H1 (cell line): ENCODE measurements around the gene ARHGEF39. TPM values are rescaled to one million over a fixed set of nuclear protein-coding genes. Genes with fewer than 3 reads are reported as not detected.

Source experiments
- CTCF ChIA-PET: fragments of 300-600 bp; sonication (Branson Sonifier 250); formaldehyde crosslinking; loops from one replicate; lab custom pipeline; 2021; ENCODE audit not compliant: partially characterized antibody; lab: Charles Lee
- POLR2A ChIA-PET: fragments of 300-600 bp; sonication (Branson Sonifier 250); formaldehyde crosslinking; loops from one replicate; lab custom pipeline; 2021; ENCODE audit warnings: inconsistent platforms; ENCODE audit not compliant: partially characterized antibody; lab: Charles Lee
- DNase-seq, 2 experiments: peaks; one replicate each; pipeline versions ENCODE4 v3.0.0 to v3.0.0-alpha.2; 2010 to 2022; ENCODE audit warnings: low spot score in 2 of 2, low read depth in 1 of 2, mixed read lengths in 1 of 2
- FAIRE-seq: peaks from 2 replicates; lab custom pipeline; 2011; peaks lifted over from hg19 to GRCh38; lab: Jason Lieb, UNC
- H2AFZ ChIP-seq: 2 replicates; pipeline ENCODE4 v1.8.1; 2012; ENCODE audit warnings: low read length, inconsistent platforms
- H2AK5ac ChIP-seq: 2 replicates; pipeline ENCODE4 v1.6.1; 2013; ENCODE audit warnings: low read depth, low read length
- H2BK120ac ChIP-seq: replicated peaks from 2 replicates; pipeline ENCODE3; 2013; ENCODE audit warnings: low read depth, low read length, inconsistent platforms
- H2BK12ac ChIP-seq: 2 replicates; pipeline ENCODE4 v1.6.1; 2013; ENCODE audit warnings: low read depth, low read length
- H2BK15ac ChIP-seq: 2 replicates; pipeline ENCODE4 v1.6.1; 2013; ENCODE audit warnings: low read length
- H2BK20ac ChIP-seq: 2 replicates; pipeline ENCODE4 v1.6.1; 2013; ENCODE audit warnings: low read length
- H2BK5ac ChIP-seq: 2 replicates; pipeline ENCODE4 v1.6.1; 2013; ENCODE audit warnings: low read depth, low read length
- H3K14ac ChIP-seq: 2 replicates; pipeline ENCODE4 v1.6.1; 2013; ENCODE audit warnings: inconsistent platforms; ENCODE audit not compliant: insufficient read length
- H3K18ac ChIP-seq: 2 replicates; pipeline ENCODE4 v1.6.1; 2013; ENCODE audit warnings: low read length; ENCODE audit errors: extremely low read depth
- H3K23ac ChIP-seq: 2 replicates; pipeline ENCODE4 v1.6.1; 2013; ENCODE audit warnings: inconsistent platforms; ENCODE audit not compliant: insufficient read length
- H3K23me2 ChIP-seq: 2 replicates; pipeline ENCODE4 v1.6.1; 2013; ENCODE audit warnings: low read depth, low read length
- H3K27ac ChIP-seq: 2 replicates; pipeline ENCODE4 v1.6.1; 2011; ENCODE audit warnings: low read depth, low read length, inconsistent platforms
- H3K27me3 ChIP-seq, 4 experiments: replicated peaks in 1 of 4; 1 replicate in 1 of 4; 2 replicates in 3 of 4; pipeline versions ENCODE4 v1.6.1 to v1.8.1; 2011 to 2013; ENCODE audit warnings: low read length in 3 of 4, mild to moderate bottlenecking in 3 of 4, inconsistent platforms in 2 of 4, mixed read lengths in 2 of 4, moderate library complexity in 1 of 4; ENCODE audit not compliant: control insufficient read depth in 3 of 4, insufficient read depth in 3 of 4; ENCODE audit errors: extremely low read depth in 1 of 4
- H3K36me3 ChIP-seq, 4 experiments: 2 replicates each; pipeline versions ENCODE4 v1.6.1 to v1.8.1; 2011 to 2013; ENCODE audit warnings: mild to moderate bottlenecking in 4 of 4, low read length in 3 of 4, moderate library complexity in 2 of 4, control low read depth in 1 of 4, inconsistent platforms in 1 of 4; ENCODE audit not compliant: insufficient read depth in 4 of 4, control insufficient read depth in 2 of 4
- H3K4ac ChIP-seq: replicated peaks from 2 replicates; pipeline ENCODE3; 2013; ENCODE audit warnings: low read length, low read depth, mixed read lengths, inconsistent platforms; ENCODE audit not compliant: insufficient read length
- H3K4me1 ChIP-seq, 4 experiments: replicated peaks in 1 of 4; 1 replicate in 1 of 4; 2 replicates in 3 of 4; pipeline versions ENCODE4 v1.6.1 to v1.8.1; 2011 to 2013; ENCODE audit warnings: low read length in 3 of 4, inconsistent platforms in 2 of 4, mixed read lengths in 1 of 4; ENCODE audit not compliant: insufficient read depth in 4 of 4, control insufficient read depth in 3 of 4
- H3K4me2 ChIP-seq, 2 experiments: 2 replicates each; pipeline versions ENCODE4 v1.6.1 to v1.8.1; 2011 to 2013; ENCODE audit warnings: low read depth in 2 of 2, low read length in 2 of 2, control low read depth in 1 of 2, inconsistent platforms in 1 of 2, mild to moderate bottlenecking in 1 of 2; ENCODE audit not compliant: insufficient read depth in 1 of 2
- H3K4me3 ChIP-seq, 4 experiments: fragments of 200-600, 300-600 bp in 1 of 4; sonication (generic), shearing (Covaris generic), sonication (Bioruptor Twin) in 1 of 4; 2 replicates each; pipeline versions ENCODE4 v1.5.1 to v1.8.1; 2011 to 2016; ENCODE audit warnings: low read length in 4 of 4, low read depth in 3 of 4, control low read depth in 2 of 4, inconsistent platforms in 2 of 4, mild to moderate bottlenecking in 2 of 4, mixed read lengths in 1 of 4, moderate library complexity in 1 of 4; ENCODE audit not compliant: insufficient read depth in 2 of 4; ENCODE audit errors: extremely low read depth in 1 of 4
- H3K56ac ChIP-seq: replicated peaks from 2 replicates; pipeline ENCODE3; 2013; ENCODE audit warnings: low read depth, mild to moderate bottlenecking, mixed read lengths, low read length, inconsistent platforms; ENCODE audit not compliant: insufficient read length
- H3K79me1 ChIP-seq: 2 replicates; pipeline ENCODE4 v1.6.1; 2013; ENCODE audit warnings: low read depth, low read length, control low read depth
- H3K79me2 ChIP-seq, 2 experiments: 2 replicates each; pipeline versions ENCODE4 v1.6.1 to v1.8.1; 2012 to 2013; ENCODE audit warnings: low read length in 2 of 2, mild to moderate bottlenecking in 2 of 2, inconsistent platforms in 1 of 2; ENCODE audit not compliant: insufficient read depth in 2 of 2, control insufficient read depth in 1 of 2
- H3K9ac ChIP-seq, 4 experiments: replicated peaks in 1 of 4; 1 replicate in 1 of 4; 2 replicates in 3 of 4; pipeline versions ENCODE4 v1.6.1 to v1.8.1; 2011 to 2013; ENCODE audit warnings: low read depth in 3 of 4, low read length in 3 of 4, control low read depth in 2 of 4, mild to moderate bottlenecking in 2 of 4, moderate library complexity in 2 of 4, inconsistent platforms in 1 of 4; ENCODE audit errors: extremely low read depth in 1 of 4
- H3K9me3 ChIP-seq, 2 experiments: 2 replicates each; pipeline versions ENCODE4 v1.6.1 to v1.8.1; 2012 to 2013; ENCODE audit warnings: mild to moderate bottlenecking in 2 of 2, moderate library complexity in 2 of 2, control low read depth in 1 of 2, inconsistent platforms in 1 of 2, low read depth in 1 of 2, low read length in 1 of 2, mixed read lengths in 1 of 2; ENCODE audit not compliant: insufficient read depth in 2 of 2
- H4K20me1 ChIP-seq, 2 experiments: replicated peaks in 1 of 2; 2 replicates each; pipeline versions ENCODE3 to v1.8.1; 2011 to 2013; ENCODE audit warnings: inconsistent platforms in 2 of 2, low read length in 2 of 2, mild to moderate bottlenecking in 1 of 2; ENCODE audit not compliant: insufficient read depth in 2 of 2, control insufficient read depth in 1 of 2
- H4K5ac ChIP-seq: 2 replicates; pipeline ENCODE4 v1.6.1; 2013; ENCODE audit warnings: low read length, low read depth, mixed read lengths, inconsistent platforms; ENCODE audit not compliant: insufficient read length
- H4K8ac ChIP-seq: 2 replicates; pipeline ENCODE4 v1.8.0; 2013; ENCODE audit warnings: mild to moderate bottlenecking, moderate library complexity, low read length, inconsistent platforms; ENCODE audit not compliant: insufficient read depth; ENCODE audit errors: extremely low read depth
- H4K91ac ChIP-seq: replicated peaks from 2 replicates; pipeline ENCODE3; 2013; ENCODE audit warnings: low read length, mixed read lengths, inconsistent platforms; ENCODE audit not compliant: insufficient read length
- TEAD4 ChIP-seq: IDR thresholded peaks from 2 replicates; pipeline ENCODE4 v1.6.1; 2012; ENCODE audit warnings: low read depth, low read length, inconsistent platforms, mixed read lengths
- YY1 ChIP-seq: IDR thresholded peaks from 2 replicates; pipeline ENCODE4 v1.6.1; 2011; ENCODE audit warnings: low read depth, mild to moderate bottlenecking, low read length
- WGBS, 2 experiments: shearing (Covaris generic) in 1 of 2; methylation state at CpG; one replicate each; pipeline versions ENCODE4 v1.1.6 to v1.1.7; 2013 to 2015; ENCODE audit warnings: low lambda C conversion rate in 2 of 2, mixed read lengths in 2 of 2, inconsistent platforms in 1 of 2, low coverage in 1 of 2, missing lambda C conversion rate in 1 of 2; ENCODE audit not compliant: insufficient replicate concordance in 2 of 2, insufficient coverage in 1 of 2, insufficient read length in 1 of 2; ENCODE audit errors: extremely low coverage in 1 of 2, missing lambda C conversion rate in 1 of 2; 5-methylcytosine and 5-hydroxymethylcytosine counted together
- polyA plus RNA-seq, 7 experiments: library from polyadenylated mRNA; depleted of rRNA in 3 of 7; stranded (reverse) in 5 of 7; unstranded in 2 of 7; fragments of >200 nt in 5 of 7; fragments of 200-250 nt in 2 of 7; gene quantifications; 1 replicate in 5 of 7; 2 replicates in 1 of 7; 4 replicates in 1 of 7; pipeline versions ENCODE4 v1.2.1 to v1.2.3, GENCODE V29; 2011 to 2013; ENCODE audit warnings: missing spikeins in 2 of 7, mixed read lengths in 2 of 7
- total RNA-seq: library from RNA; stranded (reverse); fragmentation: NEBNext Ultra II Directional; extraction: Animal tissue kit (Norgen Biotek cat#: 25700); gene quantifications from 2 replicates; pipeline ENCODE4 v1.2.1, GENCODE V29; 2021

ARHGEF39 gene
- total and polyA plus RNA-seq, 2 of the 8 experiments (the other 6 are each of a cell fraction or from before 2014, with no cell fraction given): 18.6 to 18.7 TPM

DNA sequence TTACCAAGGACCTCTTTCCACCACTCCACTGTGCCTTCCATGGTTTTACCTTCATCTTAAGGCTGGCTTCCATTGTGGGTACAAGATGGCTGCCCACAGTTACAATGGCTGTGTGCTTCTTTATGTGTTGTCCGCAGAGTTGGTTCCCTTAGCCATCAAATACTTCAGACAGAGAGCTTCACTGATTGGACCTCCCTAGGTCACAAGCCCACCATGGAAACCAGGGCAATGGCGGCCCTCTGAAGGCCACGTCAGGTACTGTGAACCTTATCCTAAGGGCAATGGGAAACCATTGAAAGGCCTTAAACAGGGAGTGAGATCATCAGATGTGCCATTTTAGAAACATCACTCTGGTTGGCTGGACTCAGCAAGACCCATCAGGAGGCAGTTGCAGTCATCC, 2.9 kb upstream of the ARHGEF39 start:
- CTCF ChIA-PET: interaction anchor here (1.1 to 15.9 kb wide), 3 partner anchors 8 to 61 kb away, joined by 3 to 347 read pairs (median 170); partner anchors contain the start of genes CREB3, TLN1 and TPM2
- no peak for FAIRE-seq
- POLR2A ChIA-PET: interaction anchor here (0.6 to 4.9 kb wide), 3 partner anchors 11 to 1082 kb away, joined by 3 to 65 read pairs (median 5); partner anchors contain the start of genes CCDC107, RMRP and TPM2
- Histone ChIP-seq H3K4ac (no peak overlapping the region), H3K79me1 (no peaks in the 10 kb centered on the region), H3K27ac (no peak overlapping the region), H3K4me1 (peaks cover 0 to 5% (median 1%) of the 10 kb centered on the region in 4 experiments; a peak in 5 of 7 replicates), H3K27me3 (no peaks in the 10 kb centered on the region; a peak in 1 of 7 replicates), H3K79me2 (no peaks in the 10 kb centered on the region; a peak in 1 of 4 replicates), H2AFZ (no peak overlapping the region), H2BK120ac (no peak overlapping the region), H2BK20ac (no peak overlapping the region), H3K14ac (no peak overlapping the region), H4K5ac (no peak overlapping the region), H3K23ac (no peak overlapping the region), H3K36me3 (peaks cover 0 to 9% (median 2%) of the 10 kb centered on the region in 4 experiments; a peak in 2 of 8 replicates), H2AK5ac (no peak overlapping the region), H3K18ac (no peak overlapping the region), H3K4me3 (no peak overlapping the region), H4K8ac (no peak overlapping the region), H2BK5ac (no peak overlapping the region)
- TF ChIP-seq TEAD4 (no peak), YY1 (peak; percentile 65; the same call in 1 of the 2 replicates)
- TF ChIP-seq, all 59 proteins: peak for 1
- Histone ChIP-seq H3K56ac (no peak overlapping the region), H4K91ac (no peak overlapping the region), H4K20me1 (no peaks in the 10 kb centered on the region), H3K23me2 (peaks cover 4% of the 10 kb centered on the region; the same call in 1 of the 2 replicates), H3K4me2 (no peak overlapping the region), H3K9me3 (no peaks in the 10 kb centered on the region), H3K9ac (no peak overlapping the region), H2BK15ac (no peak overlapping the region), H2BK12ac (no peak overlapping the region)
- DNase-seq: no peak
- 84% methylated on average over 3 of the region's 3 CpGs; no CpG with 5 or more reads in 1 of the 2 experiments for WGBS, 2 experiments
